ENCODE measurements around the gene CCL27. TPM values are rescaled to one million over a fixed set of nuclear protein-coding genes. Genes with fewer than 3 reads are reported as not detected.
A peak's percentile ranks its signal among the peaks of the same experiment; 100 is the strongest.

The CCL27 gene
- polyA plus RNA-seq, 2 of the 4 experiments (the other 2 are of a cell fraction) = 0.22 to 0.27 TPM

GRCh38 chr9:34636791-34637355, 25.6 kb downstream of the CCL27 start:
- WGBS (ENCODE audit: missing lambda C conversion rate) = 1% methylated on average over 18 of the region's 23 CpGs
- POLR2A ChIA-PET = interaction anchor here (0.6 to 2.3 kb wide), 6 partner anchors 8 to 415 kb away, joined by 3 to 17 read pairs (median 6); partner anchors contain the start of genes ARID3C, DCTN3, GALT and IL11RA

More at GRCh38 chr9:34636791-34637355, 25.6 kb downstream of the CCL27 start:
- FAIRE-seq = no peak
- CTCF ChIA-PET = interaction anchor here (1.9 to 22.6 kb wide), 8 partner anchors 7 to 233 kb away, joined by 6 to 429 read pairs (median 77); partner anchors contain the start of genes ARID3C, CCL27, DCTN3 and GALT
- peak overlapping the region; percentile 88 to 95 for H3K27ac ChIP-seq
- H3K4me1 ChIP-seq = peaks cover 26% of the 10 kb centered on the region; the same call in 2 of the 3 replicates
- H3K4me3 ChIP-seq = peak overlapping the region; percentile 73
- peak in 1 of 2 experiments; percentile 18; a peak in 3 of 6 replicates for ATAC-seq
- DNase-seq (ENCODE audit: low read depth in 1 of 2, low spot score in 1 of 2) = peak in 1 of 2 experiments; percentile 41
- no peaks in the 10 kb centered on the region for H3K9me3 ChIP-seq
- H3K4me2 ChIP-seq = peak overlapping the region; percentile 93
- TF ChIP-seq HOXB5 (CRISPR knock-in tag; IDR thresholded peaks at IDR 0.05) (peak; percentile 27; the same call in 1 of the 2 replicates), RFX5 (IDR thresholded peaks at IDR 0.05) (no peak), BCL3 (IDR thresholded peaks at IDR 0.05) (no peak), NPAS2 (CRISPR knock-in tag; IDR thresholded peaks at IDR 0.05; ENCODE audit: borderline replicate concordance) (no peak), ATOH8 (CRISPR knock-in tag; IDR thresholded peaks at IDR 0.05; ENCODE audit: low read depth) (peak; percentile 71; the same call in 1 of the 2 replicates), CBX2 (IDR thresholded peaks at IDR 0.05; ENCODE audit: borderline replicate concordance, low read depth) (no peak), ZFP36 (IDR thresholded peaks at IDR 0.05; ENCODE audit: borderline replicate concordance, partially characterized antibody) (no peak), USF2 (IDR thresholded peaks at IDR 0.05) (peak; percentile 69; the same call in 1 of the 2 replicates), JUNB (IDR thresholded peaks at IDR 0.05) (no peak), POLR2AphosphoS2 (conservative IDR thresholded peaks at IDR 0.05; ENCODE audit: low read length) (no peak), ZNF302 (CRISPR knock-in tag; IDR thresholded peaks at IDR 0.05) (no peak), KDM1A (IDR thresholded peaks at IDR 0.05; ENCODE audit: low read depth) (no peak), CBX8 (IDR thresholded peaks at IDR 0.05) (no peak), HEYL (CRISPR knock-in tag; IDR thresholded peaks at IDR 0.05) (no peak), CHD4 (IDR thresholded peaks at IDR 0.05; ENCODE audit: borderline replicate concordance) (no peak), TP53 (CRISPR knock-in tag; IDR thresholded peaks at IDR 0.05) (0 out of 2 replicates have a peak, but pooled peaks have one; percentile 11), PBX3 (IDR thresholded peaks at IDR 0.05) (no peak), HOXB13 (CRISPR knock-in tag; IDR thresholded peaks at IDR 0.05; ENCODE audit: low read depth) (no peak), NFE2L2 (conservative IDR thresholded peaks at IDR 0.05; ENCODE audit: low read length) (no peak), MYC (IDR thresholded peaks at IDR 0.05; ENCODE audit: borderline replicate concordance, low read length) (no peak), CTCF (IDR thresholded peaks at IDR 0.05) (no peak), RARB (CRISPR knock-in tag; IDR thresholded peaks at IDR 0.05) (no peak), GATA3 (IDR thresholded peaks at IDR 0.05; ENCODE audit: borderline replicate concordance) (no peak), MAX (IDR thresholded peaks at IDR 0.05) (no peak; the same call in 1 of the 2 replicates), HMGXB4 (CRISPR knock-in tag; IDR thresholded peaks at IDR 0.05; ENCODE audit: borderline replicate concordance) (no peak), TFCP2L1 (CRISPR knock-in tag; IDR thresholded peaks at IDR 0.05) (no peak), MAZ (IDR thresholded peaks at IDR 0.05; ENCODE audit: borderline replicate concordance, low read depth, low read length) (no peak)
